Astrocyte of the spinal cord (primary cell): ENCODE measurements around the gene ITK.

Experiments
- DNase-seq: peaks from one replicate; pipeline ENCODE4 v3.0.0; 2011; ENCODE audit warnings: low read depth, low spot score
- H3K4me3 ChIP-seq: 2 replicates; pipeline ENCODE4 v1.5.1; 2011; ENCODE audit warnings: low read depth, mild to moderate bottlenecking, low read length, moderate library complexity
- in situ Hi-C: cut with HindIII; loops from 2 replicates; pipeline ENCODE4 v1.10.0; 2017; ENCODE audit warnings: low sequenced_read_pairs
- TF ChIP-seq, protein P1 (sequence below): IDR thresholded peaks from 2 replicates; pipeline ENCODE4 v1.5.1; 2012; ENCODE audit warnings: low read depth, mild to moderate bottlenecking, low read length, inconsistent platforms

Gene ITK

DNA sequence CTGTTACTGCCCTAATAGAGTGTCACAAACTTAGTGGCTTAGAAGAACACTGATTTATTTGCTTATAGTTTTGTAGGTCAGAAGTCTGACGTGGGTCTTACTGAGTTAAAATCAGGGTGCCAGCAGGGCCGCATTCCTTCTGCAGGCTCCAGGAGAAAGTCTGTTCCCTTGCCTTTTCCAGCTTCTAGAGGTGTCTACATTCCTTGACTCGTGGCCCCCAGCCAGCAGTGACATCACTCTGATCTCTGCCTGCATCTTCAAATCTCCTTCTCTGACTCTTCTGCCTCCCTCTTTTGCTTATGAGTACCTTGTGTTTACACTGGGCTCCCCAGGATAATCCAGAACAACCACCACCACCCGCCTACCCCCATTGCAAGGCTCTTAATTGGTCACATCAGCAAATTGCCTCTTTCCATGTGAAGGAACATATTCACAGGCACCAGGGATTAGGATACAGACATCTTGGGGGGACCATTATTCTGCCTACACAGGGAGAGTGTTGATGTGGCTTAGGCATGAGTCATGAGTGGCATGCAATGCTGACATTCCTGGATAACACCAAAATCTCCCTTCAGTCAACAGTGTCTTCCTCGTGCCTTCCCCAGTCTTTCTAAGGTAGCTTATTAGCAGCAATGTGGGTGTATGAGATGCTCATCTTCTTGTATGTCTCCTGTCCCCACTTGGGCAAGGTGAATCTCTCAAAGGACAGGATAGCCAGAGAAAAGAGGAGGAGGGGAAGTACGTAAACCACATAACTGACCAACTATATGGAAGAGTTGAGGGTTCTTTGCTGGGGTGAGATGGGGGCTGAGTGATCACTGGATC is 109.7 kb downstream of the ITK start:
- in situ Hi-C loops = no loop called here
- H3K4me3 ChIP-seq = no peak overlapping the region
- TF ChIP-seq, protein P1, sequence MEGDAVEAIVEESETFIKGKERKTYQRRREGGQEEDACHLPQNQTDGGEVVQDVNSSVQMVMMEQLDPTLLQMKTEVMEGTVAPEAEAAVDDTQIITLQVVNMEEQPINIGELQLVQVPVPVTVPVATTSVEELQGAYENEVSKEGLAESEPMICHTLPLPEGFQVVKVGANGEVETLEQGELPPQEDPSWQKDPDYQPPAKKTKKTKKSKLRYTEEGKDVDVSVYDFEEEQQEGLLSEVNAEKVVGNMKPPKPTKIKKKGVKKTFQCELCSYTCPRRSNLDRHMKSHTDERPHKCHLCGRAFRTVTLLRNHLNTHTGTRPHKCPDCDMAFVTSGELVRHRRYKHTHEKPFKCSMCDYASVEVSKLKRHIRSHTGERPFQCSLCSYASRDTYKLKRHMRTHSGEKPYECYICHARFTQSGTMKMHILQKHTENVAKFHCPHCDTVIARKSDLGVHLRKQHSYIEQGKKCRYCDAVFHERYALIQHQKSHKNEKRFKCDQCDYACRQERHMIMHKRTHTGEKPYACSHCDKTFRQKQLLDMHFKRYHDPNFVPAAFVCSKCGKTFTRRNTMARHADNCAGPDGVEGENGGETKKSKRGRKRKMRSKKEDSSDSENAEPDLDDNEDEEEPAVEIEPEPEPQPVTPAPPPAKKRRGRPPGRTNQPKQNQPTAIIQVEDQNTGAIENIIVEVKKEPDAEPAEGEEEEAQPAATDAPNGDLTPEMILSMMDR = no peak
- DNase-seq = peak; percentile 37

DNA sequence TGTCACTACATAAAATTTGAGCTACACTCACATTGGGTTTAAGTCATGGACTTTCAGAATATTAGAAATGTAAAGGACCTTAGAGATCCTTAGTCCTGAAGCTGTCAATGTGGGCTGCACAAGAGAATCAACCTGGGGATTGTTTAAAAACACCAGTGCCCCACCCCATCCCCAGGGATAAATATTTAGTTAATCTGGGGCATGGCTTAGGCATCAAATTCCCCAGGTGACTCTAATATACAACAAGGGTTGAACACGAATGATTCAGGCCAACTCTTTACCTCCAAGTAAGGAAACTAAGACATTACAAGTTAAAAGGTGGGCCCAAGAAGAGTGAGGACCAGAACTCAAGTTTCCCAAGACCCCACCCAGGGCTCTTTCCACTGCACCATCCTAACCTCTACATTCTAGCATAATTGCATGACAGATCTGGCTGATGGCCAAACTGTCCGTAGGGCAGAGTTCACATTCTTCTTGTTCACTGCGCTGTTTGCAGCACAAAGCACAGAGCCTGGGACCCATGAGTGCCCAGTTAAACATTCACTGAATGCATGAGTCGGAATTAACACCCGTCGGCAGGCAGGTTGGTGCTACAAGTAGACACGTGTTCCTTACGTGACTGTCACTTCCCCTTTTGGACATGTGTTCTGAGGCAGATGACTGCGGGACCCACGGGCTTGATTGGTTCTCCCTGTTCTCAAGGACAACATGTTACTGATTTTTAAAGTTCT is 110.5 kb downstream of the ITK start:
- H3K4me3 ChIP-seq = no peak overlapping the region
- DNase-seq = no peak
- TF ChIP-seq, protein P1 = no peak
- in situ Hi-C loops = no loop called here

DNA sequence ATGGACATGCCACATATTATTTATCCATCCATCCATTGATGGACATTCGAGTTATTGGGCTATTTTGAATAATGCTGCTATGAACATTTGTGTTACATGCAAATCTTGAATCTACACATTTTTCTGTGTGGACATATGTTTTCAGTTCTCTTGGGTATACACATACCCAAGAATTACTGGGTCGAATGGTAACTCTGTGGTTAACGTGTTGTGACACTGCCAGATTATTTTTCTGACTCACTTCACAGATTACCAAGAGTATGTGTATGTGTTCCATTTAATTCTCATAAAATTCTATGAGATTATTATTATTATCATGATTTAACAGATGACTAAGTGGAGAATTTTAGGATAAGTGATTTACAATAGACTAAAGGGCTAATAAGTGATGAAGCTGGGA is 112.0 kb downstream of the ITK start:
- no peak for DNase-seq
- H3K4me3 ChIP-seq = no peak overlapping the region
- in situ Hi-C loops = no loop called here
- TF ChIP-seq, protein P1 = no peak

DNA sequence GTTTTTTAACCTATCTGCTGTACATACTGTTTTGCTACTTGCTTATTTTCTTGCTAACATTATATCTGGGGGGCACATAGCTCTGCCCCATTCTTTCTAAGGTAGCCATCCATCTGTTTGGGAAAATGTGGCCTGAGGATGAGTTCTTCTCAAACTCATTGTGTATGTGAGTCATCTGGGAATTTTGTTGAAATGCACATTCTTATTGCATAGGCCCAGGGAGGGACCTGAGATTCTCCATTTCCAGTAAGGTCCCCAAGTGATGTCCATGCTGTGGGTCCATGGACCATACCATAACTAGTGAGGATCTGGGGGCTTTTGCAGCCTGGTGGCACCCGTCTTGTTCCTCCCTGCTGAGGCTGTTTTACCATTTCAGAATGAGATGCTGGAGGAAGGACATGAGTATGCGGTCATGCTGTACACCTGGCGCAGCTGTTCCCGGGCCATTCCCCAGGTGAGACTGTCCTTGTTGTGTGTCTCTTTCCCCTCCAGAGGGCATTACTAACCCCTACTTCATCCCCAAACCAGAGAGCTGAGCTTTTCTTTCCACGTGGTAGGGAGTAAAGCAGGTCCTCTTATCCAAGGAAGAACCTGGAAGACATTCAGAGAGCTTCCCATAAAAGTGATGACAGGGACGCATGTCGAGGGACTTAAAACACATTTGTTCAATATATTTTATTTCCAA is 113.9 kb downstream of the ITK start:
- DNase-seq = no peak
- TF ChIP-seq, protein P1 = no peak
- H3K4me3 ChIP-seq = no peak overlapping the region
- in situ Hi-C loops = no loop called here

DNA sequence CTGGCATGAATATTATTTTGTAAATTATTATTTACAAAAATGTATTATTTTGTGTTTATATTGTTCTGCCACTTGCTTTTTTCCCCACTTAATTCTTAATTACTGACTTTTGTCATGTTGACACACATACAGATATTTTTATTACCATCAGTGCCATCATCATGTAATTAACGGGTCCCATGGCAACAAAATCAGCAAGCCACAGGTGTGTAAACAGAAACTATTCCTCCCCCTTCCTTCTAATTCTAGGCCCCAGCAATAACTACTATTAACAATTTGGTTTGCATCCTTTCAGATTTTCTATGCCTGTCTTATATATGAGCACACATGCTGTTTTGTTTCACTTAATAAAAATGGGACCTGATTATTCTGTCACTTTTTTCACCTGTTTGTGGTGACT is 114.6 kb downstream of the ITK start:
- in situ Hi-C loops = no loop called here
- DNase-seq = no peak
- no peak overlapping the region for H3K4me3 ChIP-seq
- TF ChIP-seq, protein P1 = no peak

DNA sequence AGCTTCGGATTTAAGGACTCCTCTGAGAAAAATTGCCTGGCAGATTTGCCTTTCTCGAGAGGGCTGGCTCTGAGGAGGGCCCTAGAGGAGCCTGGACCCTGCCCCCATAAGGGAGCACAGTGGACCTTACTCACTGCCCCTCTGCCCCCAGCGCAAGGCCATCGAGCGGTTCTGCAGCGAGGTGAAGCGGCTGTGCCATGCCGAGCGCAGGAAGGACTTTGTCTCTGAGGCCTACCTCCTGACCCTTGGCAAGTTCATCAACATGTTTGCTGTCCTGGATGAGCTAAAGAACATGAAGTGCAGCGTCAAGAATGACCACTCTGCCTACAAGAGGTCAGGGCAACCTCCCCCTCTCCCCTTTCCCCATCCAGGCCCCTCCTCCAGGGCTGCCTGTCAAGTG is 119.9 kb downstream of the ITK start:
- in situ Hi-C loops = no loop called here
- DNase-seq = no peak

More for the DNA sequence above, 119.9 kb downstream of the ITK start:
- H3K4me3 ChIP-seq = no peak overlapping the region
- TF ChIP-seq, protein P1 = no peak
